B cell (primary cell): ENCODE measurements around the gene FBXO10. TPM values are rescaled to one million over a fixed set of nuclear protein-coding genes. Genes with fewer than 3 reads are reported as not detected.

Source experiments
- ATAC-seq: fragments of 200-7000 bp; cut with Tn5 transposase; one replicate; pipeline ENCODE4 v1.10.0; 2021; ENCODE audit warnings: low read depth, mild to moderate bottlenecking, moderate number of reproducible peaks, moderate library complexity
- CTCF ChIA-PET: fragments of 350-600 bp; sonication (Branson Sonifier 250); formaldehyde crosslinking; loops from one replicate; lab custom pipeline; 2021; ENCODE audit warnings: antibody characterized with exemption, inconsistent platforms; lab: Charles Lee
- POLR2A ChIA-PET: fragments of 350-600 bp; sonication (Branson Sonifier 250); formaldehyde crosslinking; loops from one replicate; lab custom pipeline; 2021; ENCODE audit warnings: antibody characterized with exemption; lab: Charles Lee
- DNase-seq: peaks from one replicate; pipeline ENCODE4 v3.0.0; 2013
- H2AFZ ChIP-seq: 2 replicates; pipeline ENCODE4 v1.6.1; 2012; ENCODE audit warnings: mild to moderate bottlenecking, low read depth, low read length; ENCODE audit not compliant: insufficient read depth, poor library complexity, severe bottlenecking
- H3K27ac ChIP-seq, 2 donors: 1 replicate in 1 of 2; 2 replicates in 1 of 2; pipeline ENCODE4 v1.5.1; 2012 to 2013; ENCODE audit warnings: low read length in 2 of 2, mild to moderate bottlenecking in 2 of 2, moderate library complexity in 1 of 2
- H3K27me3 ChIP-seq, 4 experiments: fragments of 200-600 bp in 1 of 4; sonication (generic) in 1 of 4; replicated peaks in 1 of 4; 1 replicate in 2 of 4; 2 replicates in 2 of 4; pipeline versions ENCODE4 v1.6.1 to v1.7.0; 2013 to 2016; ENCODE audit warnings: low read length in 3 of 4, mild to moderate bottlenecking in 2 of 4, mixed read lengths in 1 of 4, moderate library complexity in 1 of 4; ENCODE audit not compliant: insufficient read depth in 4 of 4, control insufficient read depth in 3 of 4; ENCODE audit errors: control extremely low read depth in 1 of 4
- H3K36me3 ChIP-seq, 2 experiments: replicated peaks in 1 of 2; 1 replicate in 1 of 2; 2 replicates in 1 of 2; pipeline versions ENCODE4 v1.6.1 to v1.7.1; 2013; ENCODE audit warnings: low read length in 1 of 2; ENCODE audit not compliant: insufficient read depth in 2 of 2, control insufficient read depth in 1 of 2; ENCODE audit errors: control extremely low read depth in 1 of 2, extremely low read depth in 1 of 2
- H3K4me1 ChIP-seq, 2 donors: fragments of 200-600 bp in 1 of 2; sonication (generic) in 1 of 2; 1 replicate in 1 of 2; 2 replicates in 1 of 2; pipeline versions ENCODE4 v1.5.1 to v1.6.1; 2013 to 2017; ENCODE audit warnings: low read length in 2 of 2; ENCODE audit not compliant: control insufficient read depth in 2 of 2, insufficient read depth in 2 of 2
- H3K4me2 ChIP-seq: replicated peaks from 2 replicates; pipeline ENCODE3; 2012; ENCODE audit warnings: mild to moderate bottlenecking, low read depth, low read length; ENCODE audit not compliant: poor library complexity, severe bottlenecking
- H3K4me3 ChIP-seq, 5 experiments: fragments of 200-600 bp in 1 of 5; sonication (generic) in 1 of 5; 1 replicate in 3 of 5; 2 replicates in 2 of 5; pipeline versions ENCODE4 v1.5.1 to v1.7.0; 2011 to 2016; ENCODE audit warnings: low read length in 4 of 5, mild to moderate bottlenecking in 4 of 5, low read depth in 2 of 5, control low read depth in 1 of 5, moderate library complexity in 1 of 5; ENCODE audit not compliant: insufficient read depth in 1 of 5; ENCODE audit errors: control extremely low read depth in 1 of 5, extremely low read depth in 1 of 5
- H3K79me2 ChIP-seq: fragments of 200-600 bp; sonication (generic); one replicate; pipeline ENCODE4 v1.6.0; 2016; ENCODE audit warnings: low read length; ENCODE audit not compliant: control insufficient read depth, insufficient read depth
- H3K9ac ChIP-seq: fragments of 200-600 bp; sonication (generic); 2 replicates; pipeline ENCODE4 v1.6.1; 2017; ENCODE audit warnings: mild to moderate bottlenecking, low read length, moderate library complexity
- H3K9me3 ChIP-seq, 3 donors: one replicate each; pipeline versions ENCODE4 v1.6.1 to v1.7.1; 2013; ENCODE audit warnings: low read length in 2 of 3; ENCODE audit not compliant: control insufficient read depth in 2 of 3, insufficient read depth in 1 of 3; ENCODE audit errors: control extremely low read depth in 1 of 3
- H4K20me1 ChIP-seq: 2 replicates; pipeline ENCODE4 v1.6.0; 2012; ENCODE audit warnings: mild to moderate bottlenecking, low read length; ENCODE audit not compliant: insufficient read depth, control insufficient read depth, poor library complexity, severe bottlenecking
- H3K27ac Mint-ChIP-seq: one replicate; pipeline ENCODE4 v1.8.0; 2021; ENCODE audit warnings: mixed read lengths
- H3K27me3 Mint-ChIP-seq: one replicate; pipeline ENCODE4 v1.8.0; 2021; ENCODE audit warnings: mixed read lengths
- H3K4me1 Mint-ChIP-seq: one replicate; pipeline ENCODE4 v1.8.0; 2021; ENCODE audit warnings: mixed read lengths
- H3K4me3 Mint-ChIP-seq: one replicate; pipeline ENCODE4 v1.8.0; 2021; ENCODE audit warnings: mixed read lengths
- H3K9me3 Mint-ChIP-seq: one replicate; pipeline ENCODE4 v1.8.0; 2022; ENCODE audit warnings: mixed read lengths; ENCODE audit not compliant: insufficient read depth
- EZH2 ChIP-seq: IDR thresholded peaks from 2 replicates; pipeline ENCODE4 v1.6.1; 2012; ENCODE audit warnings: borderline replicate concordance, low read depth, mild to moderate bottlenecking, moderate library complexity, low read length; ENCODE audit not compliant: insufficient read depth, poor library complexity, severe bottlenecking
- WGBS: methylation state at CpG from one replicate; pipeline ENCODE4 v1.1.5; 2013; ENCODE audit warnings: missing lambda C conversion rate; ENCODE audit not compliant: insufficient coverage; 5-methylcytosine and 5-hydroxymethylcytosine counted together
- intact Hi-C: fragments of 100-400 bp; cut with micrococcal nuclease; formaldehyde crosslinking; loops from one replicate; pipeline ENCODE4 v1.10.0; 2022
- polyA plus RNA-seq: library from polyadenylated mRNA; depleted of rRNA; stranded (reverse); fragments of >200 nt; gene quantifications from 2 replicates; pipeline ENCODE4 v1.2.3, GENCODE V29; 2012
- total RNA-seq, 2 donors: library from RNA; stranded (reverse); fragments of 120-200 nt in 1 of 2; gene quantifications; 1 replicate in 1 of 2; 2 replicates in 1 of 2; pipeline versions ENCODE4 v1.2.3 to v1.2.4, GENCODE V29; 2013 to 2022
- TF ChIP-seq, protein P1 (sequence below): fragments of 200-600 bp; IDR thresholded peaks from one replicate; pipeline ENCODE4 v1.8.0; 2022; ENCODE audit warnings: antibody characterized with exemption, mild to moderate bottlenecking

Gene FBXO10
- total and polyA plus RNA-seq, 2 donors (not counting 1 experiment from before 2014, with no cell fraction given) = 18.6 to 67.3 TPM

DNA sequence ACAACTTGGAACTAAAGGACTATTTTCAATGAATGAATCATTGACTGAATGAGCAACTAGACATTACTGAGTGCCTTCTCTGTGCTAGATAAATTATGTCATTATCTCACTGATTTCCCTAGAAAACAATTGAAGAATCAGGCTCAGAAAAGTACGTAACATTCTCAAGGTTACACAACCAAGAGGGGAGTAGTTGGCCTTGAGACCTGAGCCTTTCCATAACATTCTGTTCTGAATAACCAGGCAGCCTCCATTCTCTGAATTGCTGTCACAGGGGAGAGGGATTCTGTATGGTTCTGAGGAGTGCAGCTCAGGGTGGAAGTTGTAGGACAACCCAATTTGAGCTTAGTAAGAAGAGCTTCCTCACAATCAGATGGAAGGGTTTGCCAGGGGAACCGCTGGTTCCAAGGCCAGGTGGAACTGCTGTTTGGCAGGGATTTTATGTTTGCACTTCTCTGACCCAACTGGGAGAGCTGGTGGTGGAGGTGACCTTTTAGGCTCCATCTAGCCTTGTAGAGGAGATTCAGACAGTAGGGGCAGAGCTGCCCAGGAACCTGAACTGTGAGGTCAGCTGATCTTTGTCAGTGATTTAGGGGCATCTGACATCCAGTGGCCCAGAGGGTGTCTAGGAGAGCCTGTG lies 74.1 kb downstream of the FBXO10 start:
- no peak overlapping the region for H3K4me2 ChIP-seq
- no peak overlapping the region for H3K4me3 Mint-ChIP-seq
- H3K9me3 ChIP-seq = no peaks in the 10 kb centered on the region
- H3K36me3 ChIP-seq = peaks cover 2 to 69% of the 10 kb centered on the region in 2 experiments
- TF ChIP-seq, protein P1, sequence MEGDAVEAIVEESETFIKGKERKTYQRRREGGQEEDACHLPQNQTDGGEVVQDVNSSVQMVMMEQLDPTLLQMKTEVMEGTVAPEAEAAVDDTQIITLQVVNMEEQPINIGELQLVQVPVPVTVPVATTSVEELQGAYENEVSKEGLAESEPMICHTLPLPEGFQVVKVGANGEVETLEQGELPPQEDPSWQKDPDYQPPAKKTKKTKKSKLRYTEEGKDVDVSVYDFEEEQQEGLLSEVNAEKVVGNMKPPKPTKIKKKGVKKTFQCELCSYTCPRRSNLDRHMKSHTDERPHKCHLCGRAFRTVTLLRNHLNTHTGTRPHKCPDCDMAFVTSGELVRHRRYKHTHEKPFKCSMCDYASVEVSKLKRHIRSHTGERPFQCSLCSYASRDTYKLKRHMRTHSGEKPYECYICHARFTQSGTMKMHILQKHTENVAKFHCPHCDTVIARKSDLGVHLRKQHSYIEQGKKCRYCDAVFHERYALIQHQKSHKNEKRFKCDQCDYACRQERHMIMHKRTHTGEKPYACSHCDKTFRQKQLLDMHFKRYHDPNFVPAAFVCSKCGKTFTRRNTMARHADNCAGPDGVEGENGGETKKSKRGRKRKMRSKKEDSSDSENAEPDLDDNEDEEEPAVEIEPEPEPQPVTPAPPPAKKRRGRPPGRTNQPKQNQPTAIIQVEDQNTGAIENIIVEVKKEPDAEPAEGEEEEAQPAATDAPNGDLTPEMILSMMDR = no peak
- H3K4me1 Mint-ChIP-seq = no peaks in the 10 kb centered on the region
- H4K20me1 ChIP-seq = no peaks in the 10 kb centered on the region
- H3K27me3 ChIP-seq = no peaks in the 10 kb centered on the region
- intact Hi-C loops = no loop called here
- no peak for DNase-seq
- CTCF ChIA-PET = interaction anchor here (0.5 to 0.8 kb wide), 3 partner anchors 27 to 90 kb away, joined by 3 read pairs; no protein-coding TSS in a partner anchor
- POLR2A ChIA-PET = no interaction called here
- no peak overlapping the region for H3K4me3 ChIP-seq
- no peaks in the 10 kb centered on the region for H3K79me2 ChIP-seq
- H3K9ac ChIP-seq = no peak overlapping the region
- 100% methylated on average over 1 of the region's 2 CpGs for WGBS
- H3K27ac Mint-ChIP-seq = no peak overlapping the region
- H2AFZ ChIP-seq = no peak overlapping the region
- H3K27ac ChIP-seq = no peak overlapping the region
- H3K9me3 Mint-ChIP-seq = no peaks in the 10 kb centered on the region
- no peak for ATAC-seq
- H3K27me3 Mint-ChIP-seq = no peaks in the 10 kb centered on the region
- no peaks in the 10 kb centered on the region for H3K4me1 ChIP-seq

DNA sequence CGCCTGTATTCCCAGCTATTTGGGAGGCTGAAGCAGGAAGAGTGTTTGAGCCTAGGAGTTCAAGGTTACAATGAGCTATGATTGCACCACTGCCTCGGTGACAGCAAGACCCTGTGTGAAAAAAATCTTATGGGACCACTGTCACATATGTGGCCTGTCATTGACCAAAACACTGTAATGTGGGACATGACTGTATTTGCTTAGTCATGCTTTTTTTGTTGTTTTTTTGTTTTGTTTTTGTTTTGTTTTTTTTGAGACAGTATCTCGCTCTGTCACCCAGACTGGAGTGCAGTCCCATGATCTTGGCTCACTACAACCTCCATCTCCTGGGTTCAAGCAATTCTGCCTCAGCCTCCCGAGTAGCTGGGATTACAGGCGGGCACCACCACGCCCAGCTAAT lies 76.9 kb downstream of the FBXO10 start:
- Histone ChIP-seq H3K9ac (no peak overlapping the region), H3K9me3 (no peaks in the 10 kb centered on the region), H2AFZ (no peak overlapping the region), H4K20me1 (no peaks in the 10 kb centered on the region), H3K27me3 (no peaks in the 10 kb centered on the region), H3K4me3 (no peak overlapping the region), H3K79me2 (no peaks in the 10 kb centered on the region), H3K27ac (no peak overlapping the region), H3K36me3 (peaks cover 15 to 84% of the 10 kb centered on the region in 2 experiments), H3K4me1 (no peaks in the 10 kb centered on the region), H3K4me2 (no peak overlapping the region)
- intact Hi-C loops = no loop called here
- ATAC-seq (no peak), DNase-seq (no peak)
- ChIA-PET CTCF (no interaction called here), POLR2A (interaction anchor here (0.7 kb wide), 1 partner anchor 154 kb away, joined by 3 read pairs; no protein-coding TSS in a partner anchor)
- no peak overlapping the region for H3K4me3 Mint-ChIP-seq
- no peak overlapping the region for H3K27ac Mint-ChIP-seq
- 100% methylated on average over 3 of the region's 6 CpGs for WGBS
- no peak for TF ChIP-seq EZH2
- TF ChIP-seq, protein P1 = no peak
- no peaks in the 10 kb centered on the region for H3K4me1 Mint-ChIP-seq
- no peaks in the 10 kb centered on the region for H3K9me3 Mint-ChIP-seq
- no peaks in the 10 kb centered on the region for H3K27me3 Mint-ChIP-seq
